Esophagus squamous epithelium (tissue), 5 donors: ENCODE data around the gene FIP1L1. TPM values are rescaled to one million over a fixed set of nuclear protein-coding genes. Genes with fewer than 3 reads are reported as not detected.

Experiments used
- DNase-seq: peaks from one replicate; lab custom pipeline; 2025; lab: John Stamatoyannopoulos, UW
- H3K27ac ChIP-seq, 4 donors: fragments of 200-600 bp; sonication (generic); one replicate each; pipeline ENCODE4 v1.5.1; 2016 to 2019; ENCODE audit warnings: mild to moderate bottlenecking in 1 of 4
- H3K27me3 ChIP-seq, 4 donors: fragments of 200-600 bp; sonication (generic); 1 replicate in 3 of 4; 2 replicates in 1 of 4; pipeline versions ENCODE4 v1.5.1 to v1.6.0; 2017 to 2021; ENCODE audit warnings: antibody characterized with exemption in 1 of 4
- H3K36me3 ChIP-seq, 3 donors: fragments of 200-600 bp; sonication (generic); one replicate each; pipeline ENCODE4 v1.5.1; 2016 to 2019
- H3K4me1 ChIP-seq, 3 donors: fragments of 200-600 bp; sonication (generic); one replicate each; pipeline ENCODE4 v1.5.1; 2017 to 2019
- H3K4me3 ChIP-seq, 4 donors: fragments of 200-600 bp; sonication (generic); 1 replicate in 3 of 4; 2 replicates in 1 of 4; pipeline ENCODE4 v1.5.1; 2016 to 2019; ENCODE audit warnings: mild to moderate bottlenecking in 2 of 4, moderate library complexity in 1 of 4
- H3K9me3 ChIP-seq, 3 donors: fragments of 200-600 bp; sonication (generic); one replicate each; pipeline ENCODE4 v1.5.1; 2016 to 2019
- CTCF ChIP-seq, 6 experiments: fragments of 450-650 bp in 4 of 6; fragments of 200-600 bp in 2 of 6; sonication (generic) in 2 of 6; IDR thresholded peaks; one replicate each; pipeline ENCODE4 v1.5.1; 2016 to 2019; ENCODE audit warnings: antibody characterized with exemption in 6 of 6, mild to moderate bottlenecking in 4 of 6, moderate library complexity in 4 of 6
- POLR2A ChIP-seq, 4 donors: fragments of 450-650 bp; IDR thresholded peaks; one replicate each; pipeline ENCODE4 v1.6.1; 2017; ENCODE audit warnings: antibody characterized with exemption in 4 of 4, mild to moderate bottlenecking in 4 of 4, moderate library complexity in 3 of 4
- WGBS, 2 donors: methylation state at CpG; one replicate each; pipeline ENCODE4 v1.1.5; 2018; 5-methylcytosine and 5-hydroxymethylcytosine counted together
- intact Hi-C: fragments of 100-400 bp; cut with DNase I; formaldehyde crosslinking; loops from one replicate; pipeline ENCODE4 v1.15.0; 2022
- total RNA-seq, 4 donors: library from RNA; depleted of rRNA; stranded (reverse); fragments of >200 nt; gene quantifications; one replicate each; pipeline ENCODE4 v1.1.0, GENCODE V29; 2016
- donor health status: DM: yes; HTN: yes; CAD: no.

Gene FIP1L1
- total RNA-seq, 4 donors from 2014 or later: 24.8 to 46.0 (median 32.9) TPM

- intact Hi-C loops: no loop called here
- no peaks in the 10 kb centered on the region for H3K27me3 ChIP-seq
- no peak overlapping the region for H3K4me3 ChIP-seq
- no peak for TF ChIP-seq POLR2A (IDR thresholded peaks at IDR 0.05)
- WGBS, 2 donors: 90 to 93% methylated on average over 5 of the region's 5 CpGs
- no peak overlapping the region for H3K27ac ChIP-seq
- no peak for DNase-seq
- H3K4me1 ChIP-seq: peaks cover 0 to 38% (median 27%) of the 10 kb centered on the region in 3 donors
- H3K36me3 ChIP-seq: peaks cover 0 to 32% (median 0%) of the 10 kb centered on the region in 3 donors
- H3K9me3 ChIP-seq: no peaks in the 10 kb centered on the region
Measured at GRCh38 chr4:53479736-53480525, 102.5 kb downstream of the FIP1L1 start.

- Histone ChIP-seq H3K4me3 (no peak overlapping the region), H3K4me1 (peaks cover 0 to 48% (median 35%) of the 10 kb centered on the region in 3 donors), H3K9me3 (no peaks in the 10 kb centered on the region), H3K27me3 (peaks cover 0 to under 1% (median 0%) of the 10 kb centered on the region in 4 donors), H3K27ac (no peak overlapping the region), H3K36me3 (peaks cover 0 to 25% (median 0%) of the 10 kb centered on the region in 3 donors)
- 81 to 88% methylated on average over 2 of the region's 2 CpGs for WGBS, 2 donors
- DNase-seq: no peak
- intact Hi-C loops: no loop called here
- TF ChIP-seq POLR2A (IDR thresholded peaks at IDR 0.05) (no peak), CTCF (IDR thresholded peaks at IDR 0.05) (no peak)
Measured at GRCh38 chr4:53480909-53481308, 103.5 kb downstream of the FIP1L1 start.

- 63 to 65% methylated on average over 6 to 8 of the region's 8 CpGs for WGBS, 2 donors
- peaks cover 0 to 45% (median 34%) of the 10 kb centered on the region in 3 donors for H3K4me1 ChIP-seq
- no peak overlapping the region for H3K4me3 ChIP-seq
- H3K36me3 ChIP-seq: peaks cover 0 to 19% (median 0%) of the 10 kb centered on the region in 3 donors
- TF ChIP-seq POLR2A (IDR thresholded peaks at IDR 0.05) (no peak), CTCF (IDR thresholded peaks at IDR 0.05) (no peak)
- peaks cover 0 to 7% (median 0%) of the 10 kb centered on the region in 4 donors for H3K27me3 ChIP-seq
- intact Hi-C loops: no loop called here
- H3K27ac ChIP-seq: no peak overlapping the region
- H3K9me3 ChIP-seq: no peaks in the 10 kb centered on the region
- DNase-seq: no peak
Measured at GRCh38 chr4:53481586-53481985, 104.1 kb downstream of the FIP1L1 start.

GRCh38 chr4:53483250-53483649, 105.8 kb downstream of the FIP1L1 start:
- peaks cover 0 to 19% (median 0%) of the 10 kb centered on the region in 3 donors for H3K36me3 ChIP-seq
- no peak overlapping the region for H3K27ac ChIP-seq
- TF ChIP-seq POLR2A (IDR thresholded peaks at IDR 0.05) (no peak), CTCF (IDR thresholded peaks at IDR 0.05) (no peak)
- DNase-seq: no peak
- peaks cover 0 to 7% (median 0%) of the 10 kb centered on the region in 4 donors for H3K27me3 ChIP-seq
- WGBS, 2 donors: 100% methylated on average over 1 of the region's 1 CpG
- intact Hi-C loops: no loop called here
- H3K4me3 ChIP-seq: no peak overlapping the region
- H3K9me3 ChIP-seq: no peaks in the 10 kb centered on the region
- H3K4me1 ChIP-seq: peaks cover 0 to 33% (median 23%) of the 10 kb centered on the region in 3 donors

GRCh38 chr4:53484911-53485657, 107.6 kb downstream of the FIP1L1 start:
- 26 to 30% methylated on average over 5 of the region's 5 CpGs for WGBS, 2 donors
- intact Hi-C loops: no loop called here

More at GRCh38 chr4:53484911-53485657, 107.6 kb downstream of the FIP1L1 start:
- Histone ChIP-seq H3K4me1 (peaks cover 0 to 35% (median 30%) of the 10 kb centered on the region in 3 donors), H3K4me3 (no peak overlapping the region), H3K27me3 (peaks cover 0 to 7% (median 0%) of the 10 kb centered on the region in 4 donors), H3K9me3 (no peaks in the 10 kb centered on the region), H3K36me3 (peaks cover 0 to 21% (median 0%) of the 10 kb centered on the region in 3 donors), H3K27ac (peak overlapping the region in 3 of 4 donors; percentile 18 to 50 (median 45))
- DNase-seq: no peak
- TF ChIP-seq CTCF (IDR thresholded peaks at IDR 0.05) (no peak), POLR2A (IDR thresholded peaks at IDR 0.05) (no peak)
